H9 (cell line): ENCODE results near the gene USB1. TPM values are rescaled to one million over a fixed set of nuclear protein-coding genes. Genes with fewer than 3 reads are reported as not detected.

Experiments
- DNase-seq: peaks from one replicate; pipeline ENCODE4 v3.0.0-alpha.2; 2017
- H2AFZ ChIP-seq: one replicate; pipeline ENCODE4 v1.6.1; 2013; ENCODE audit warnings: mild to moderate bottlenecking, low read length, control low read depth, moderate library complexity
- H2AK5ac ChIP-seq: 2 replicates; pipeline ENCODE4 v1.6.1; 2013; ENCODE audit warnings: low read length, control low read depth, mixed read lengths; ENCODE audit not compliant: insufficient read length
- H2BK120ac ChIP-seq: one replicate; pipeline ENCODE4 v1.6.1; 2013; ENCODE audit warnings: low read depth, mild to moderate bottlenecking, low read length, control low read depth, inconsistent platforms; ENCODE audit not compliant: poor library complexity, severe bottlenecking
- H2BK12ac ChIP-seq: 2 replicates; pipeline ENCODE4 v1.6.1; 2013; ENCODE audit warnings: low read length, control low read depth, mixed read lengths, low read depth; ENCODE audit not compliant: insufficient read length
- H2BK15ac ChIP-seq: 2 replicates; pipeline ENCODE4 v1.6.1; 2013; ENCODE audit warnings: low read depth, low read length, control low read depth
- H2BK20ac ChIP-seq: one replicate; pipeline ENCODE4 v1.6.1; 2013; ENCODE audit warnings: low read depth, mild to moderate bottlenecking, low read length, control low read depth, inconsistent platforms; ENCODE audit not compliant: poor library complexity, severe bottlenecking
- H2BK5ac ChIP-seq: 2 replicates; pipeline ENCODE4 v1.6.1; 2013; ENCODE audit warnings: low read length, control low read depth, mixed read lengths; ENCODE audit not compliant: insufficient read length
- H3K14ac ChIP-seq: 2 replicates; pipeline ENCODE4 v1.6.1; 2013; ENCODE audit warnings: low read length, control low read depth; ENCODE audit not compliant: insufficient read depth
- H3K18ac ChIP-seq: 2 replicates; pipeline ENCODE4 v1.6.1; 2013; ENCODE audit warnings: low read depth, mild to moderate bottlenecking, mixed read lengths, low read length, control low read depth; ENCODE audit not compliant: insufficient read length
- H3K23ac ChIP-seq: 2 replicates; pipeline ENCODE4 v1.6.1; 2013; ENCODE audit warnings: low read length, control low read depth, mixed read lengths, low read depth; ENCODE audit not compliant: insufficient read length
- H3K23me2 ChIP-seq: 2 replicates; pipeline ENCODE4 v1.6.1; 2013; ENCODE audit warnings: low read depth, mild to moderate bottlenecking, mixed read lengths, low read length, control low read depth; ENCODE audit not compliant: insufficient read length, poor library complexity, severe bottlenecking
- H3K27ac ChIP-seq: 2 replicates; pipeline ENCODE4 v1.5.1; 2013; ENCODE audit warnings: low read length, control low read depth, mixed read lengths, low read depth; ENCODE audit not compliant: insufficient read length
- H3K27me3 ChIP-seq: 2 replicates; pipeline ENCODE4 v1.6.1; 2013; ENCODE audit warnings: low read length, control low read depth, inconsistent platforms; ENCODE audit not compliant: insufficient read depth
- H3K4ac ChIP-seq: 2 replicates; pipeline ENCODE4 v1.6.1; 2013; ENCODE audit warnings: low read depth, mild to moderate bottlenecking, control low read depth, inconsistent platforms, low read length, moderate library complexity
- H3K4me1 ChIP-seq: 2 replicates; pipeline ENCODE4 v1.6.1; 2013; ENCODE audit warnings: low read length, control low read depth, inconsistent platforms; ENCODE audit not compliant: insufficient read depth
- H3K4me2 ChIP-seq: 2 replicates; pipeline ENCODE4 v1.6.1; 2013; ENCODE audit warnings: low read length, control low read depth, mixed read lengths; ENCODE audit not compliant: insufficient read length, insufficient read depth
- H3K56ac ChIP-seq: 2 replicates; pipeline ENCODE4 v1.6.1; 2013; ENCODE audit warnings: low read depth, mild to moderate bottlenecking, mixed read lengths, low read length, control low read depth; ENCODE audit not compliant: insufficient read length
- H3K79me1 ChIP-seq: 2 replicates; pipeline ENCODE4 v1.6.1; 2013; ENCODE audit warnings: low read depth, mild to moderate bottlenecking, moderate library complexity, low read length, control low read depth, inconsistent platforms; ENCODE audit not compliant: insufficient read depth, poor library complexity, severe bottlenecking
- H3K79me2 ChIP-seq: 2 replicates; pipeline ENCODE4 v1.6.1; 2013; ENCODE audit warnings: low read length, control low read depth, inconsistent platforms; ENCODE audit not compliant: insufficient read depth
- H3K9ac ChIP-seq: 2 replicates; pipeline ENCODE4 v1.6.1; 2013; ENCODE audit warnings: low read length, control low read depth, mixed read lengths; ENCODE audit not compliant: insufficient read length; ENCODE audit errors: extremely low read depth
- H3K9me3 ChIP-seq: one replicate; pipeline ENCODE4 v1.6.1; 2013; ENCODE audit warnings: low read depth, low read length, inconsistent platforms; ENCODE audit not compliant: control insufficient read depth
- H3T11ph ChIP-seq: one replicate; pipeline ENCODE4 v1.6.1; 2013; ENCODE audit warnings: mild to moderate bottlenecking, low read length, control low read depth, inconsistent platforms
- H4K20me1 ChIP-seq: one replicate; pipeline ENCODE4 v1.6.1; 2013; ENCODE audit not compliant: control insufficient read depth, insufficient read length, insufficient read depth
- H4K5ac ChIP-seq: 2 replicates; pipeline ENCODE4 v1.6.1; 2013; ENCODE audit warnings: low read depth, mild to moderate bottlenecking, mixed read lengths, low read length, control low read depth; ENCODE audit not compliant: insufficient read length
- H4K8ac ChIP-seq: replicated peaks from 2 replicates; pipeline ENCODE4 v1.6.1; 2013; ENCODE audit warnings: low read length, control low read depth, mixed read lengths, low read depth; ENCODE audit not compliant: insufficient read length
- H4K91ac ChIP-seq: 2 replicates; pipeline ENCODE4 v1.6.1; 2013; ENCODE audit warnings: low read depth, mild to moderate bottlenecking, moderate library complexity, mixed read lengths, low read length, control low read depth; ENCODE audit not compliant: insufficient read length
- H3K27ac Mint-ChIP-seq, 3 experiments: 2 replicates in 2 of 3; 3 replicates in 1 of 3; pipeline ENCODE4 v1.8.0; 2020 to 2021; ENCODE audit warnings: mixed read lengths in 3 of 3, mild to moderate bottlenecking in 1 of 3, moderate library complexity in 1 of 3
- H3K27me3 Mint-ChIP-seq: 2 replicates; pipeline ENCODE4 v1.8.0; 2021; ENCODE audit warnings: low read depth, mild to moderate bottlenecking, moderate library complexity, mixed read lengths
- H3K36me3 Mint-ChIP-seq, 3 experiments: 2 replicates in 2 of 3; 3 replicates in 1 of 3; pipeline ENCODE4 v1.8.0; 2020 to 2021; ENCODE audit warnings: low read depth in 3 of 3, mixed read lengths in 3 of 3; ENCODE audit not compliant: insufficient read depth in 1 of 3
- H3K4me1 Mint-ChIP-seq, 2 experiments: 2 replicates each; pipeline ENCODE4 v1.8.0; 2020; ENCODE audit warnings: mixed read lengths in 2 of 2
- H3K4me3 Mint-ChIP-seq, 2 experiments: 2 replicates in 1 of 2; 3 replicates in 1 of 2; pipeline ENCODE4 v1.8.0; 2020 to 2021; ENCODE audit warnings: mild to moderate bottlenecking in 2 of 2, mixed read lengths in 2 of 2, moderate library complexity in 1 of 2
- H3K9me3 Mint-ChIP-seq, 2 experiments: 2 replicates in 1 of 2; 3 replicates in 1 of 2; pipeline ENCODE4 v1.8.0; 2020; ENCODE audit warnings: mild to moderate bottlenecking in 2 of 2, mixed read lengths in 2 of 2, moderate library complexity in 1 of 2
- CTCF ChIP-seq: fragments of 200-600 bp; sonication (generic); conservative IDR thresholded peaks from 3 replicates; pipeline ENCODE4 v1.8.0; 2021; ENCODE audit warnings: antibody characterized with exemption, mild to moderate bottlenecking
- WGBS: extraction: QIAGEN DNeasy Blood & Tissue Kit; methylation state at CpG from one replicate; pipeline ENCODE4 v1.1.7; 2013; ENCODE audit warnings: missing lambda C conversion rate, low lambda C conversion rate, mixed read lengths; ENCODE audit not compliant: insufficient read length; ENCODE audit errors: extremely low coverage; 5-methylcytosine and 5-hydroxymethylcytosine counted together
- total RNA-seq: library from RNA; stranded (reverse); gene quantifications from 2 replicates; pipeline ENCODE4 v1.2.1, GENCODE V29; 2021

The USB1 gene
- total RNA-seq, 1 experiment from 2014 or later = 65.0 TPM

- H2AFZ ChIP-seq = no peak within 1 kb of the TSS
- no peaks in the 10 kb centered on the region for H3K79me2 ChIP-seq
- no peak within 1 kb of the TSS for H3K4me3 Mint-ChIP-seq
- H2BK20ac ChIP-seq = no peak within 1 kb of the TSS
- no peak within 1 kb of the TSS for H3K56ac ChIP-seq
- no peak within 1 kb of the TSS for H3T11ph ChIP-seq
- no peaks in the 10 kb centered on the region for H3K9me3 ChIP-seq
- no peaks in the 10 kb centered on the region for H4K20me1 ChIP-seq
- H2BK12ac ChIP-seq = no peak within 1 kb of the TSS
- no peak within 1 kb of the TSS for H3K4ac ChIP-seq
- H3K27me3 Mint-ChIP-seq = peaks cover 4% of the 10 kb centered on the region
- H3K27ac Mint-ChIP-seq = peak within 1 kb of the TSS in 2 of 3 experiments; percentile 34 to 91; a peak in 3 of 7 replicates
- H2AK5ac ChIP-seq = no peak within 1 kb of the TSS
- H4K8ac ChIP-seq = no peak within 1 kb of the TSS
- no peak within 1 kb of the TSS for H3K18ac ChIP-seq
- H3K27me3 ChIP-seq = no peaks in the 10 kb centered on the region
- H3K9me3 Mint-ChIP-seq = no peaks in the 10 kb centered on the region
- H2BK5ac ChIP-seq = no peak within 1 kb of the TSS
- no peaks in the 10 kb centered on the region for H3K23me2 ChIP-seq
- H3K4me1 Mint-ChIP-seq = peaks cover 6 to 16% of the 10 kb centered on the region in 2 experiments
- no peaks in the 10 kb centered on the region for H3K79me1 ChIP-seq
- no peak within 1 kb of the TSS for H3K23ac ChIP-seq
- H4K91ac ChIP-seq = no peak within 1 kb of the TSS
- H3K36me3 Mint-ChIP-seq = no peaks in the 10 kb centered on the region
- H3K4me2 ChIP-seq = no peak within 1 kb of the TSS
- no peak within 1 kb of the TSS for H2BK15ac ChIP-seq
- no CpG with 5 or more reads among the region's 6 CpGs for WGBS
- H3K27ac ChIP-seq = no peak within 1 kb of the TSS
- H3K9ac ChIP-seq = no peak within 1 kb of the TSS
- DNase-seq = no peak
- H3K14ac ChIP-seq = no peak within 1 kb of the TSS; the same call in 1 of the 2 replicates
- no peak within 1 kb of the TSS for H4K5ac ChIP-seq
- H3K4me1 ChIP-seq = no peaks in the 10 kb centered on the region
- TF ChIP-seq CTCF = no peak
- H2BK120ac ChIP-seq = no peak within 1 kb of the TSS
Observed at GRCh38 chr16:57970970-57971369, 30.2 kb upstream of the USB1 start, which contains the start of gene CNGB1. CNGB1 (minus strand) TSS chr16:57971128; CDS start chr16:57967286, 3,842 bp downstream.
